ENCODE results near the gene SPATA33. TPM values are rescaled to one million over a fixed set of nuclear protein-coding genes. Genes with fewer than 3 reads are reported as not detected.

SPATA33 gene
- total RNA-seq, 1 experiment from 2014 or later = 17.4 TPM

DNA sequence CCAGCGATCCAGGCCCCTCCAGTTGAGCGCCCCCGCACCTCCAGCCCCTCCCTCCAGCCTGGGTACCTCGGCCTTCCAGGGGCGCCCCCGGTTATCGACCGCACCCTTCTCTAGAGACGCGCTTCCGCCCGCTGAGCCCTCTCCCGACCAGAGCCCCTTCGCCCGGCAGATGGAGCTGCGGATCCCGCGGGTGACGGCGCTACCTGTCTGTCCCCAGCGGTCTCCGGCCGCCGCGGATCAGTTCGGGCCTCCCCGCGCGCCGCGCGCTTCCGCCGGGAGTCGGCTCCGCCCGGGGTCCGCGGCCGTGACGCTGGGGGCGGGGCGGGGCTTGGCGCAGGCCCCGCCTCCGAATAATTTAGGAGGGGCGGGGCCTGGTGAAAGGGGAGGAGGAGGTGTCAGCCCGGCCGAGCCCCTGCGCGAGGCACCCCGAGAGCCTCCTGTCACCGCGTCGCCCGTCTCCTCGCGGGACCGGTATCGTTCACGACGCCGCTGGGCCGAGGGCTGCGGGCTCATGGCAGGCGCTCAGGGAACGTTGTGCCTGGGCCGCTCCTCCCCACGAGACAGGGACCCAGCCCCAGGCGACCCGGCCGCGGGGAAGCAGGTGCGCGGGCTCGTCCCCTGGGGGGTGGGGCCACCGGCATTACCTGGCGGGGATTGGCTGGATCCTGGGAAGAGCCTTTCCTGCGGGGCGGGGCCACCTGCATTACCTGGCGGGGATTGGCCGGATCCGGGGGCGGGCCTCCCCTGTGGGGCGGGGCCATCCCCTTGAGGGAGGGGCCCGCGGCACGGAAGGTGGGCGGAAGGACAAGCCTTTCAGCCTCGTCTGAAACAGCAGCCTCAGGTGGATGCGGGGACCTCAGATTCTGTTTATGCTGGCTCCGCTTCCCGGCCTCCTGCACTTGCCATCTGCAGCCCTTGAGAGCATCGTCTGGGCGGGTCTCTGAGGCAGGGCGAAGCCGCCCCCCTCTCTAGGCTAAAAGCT is 44.1 kb downstream of the SPATA33 start, which contains the start of gene SPATA2L:
TSS of gene SPATA2L (minus strand) at position 281 of the 982 bp plus-strand sequence. CDS start 473 bp downstream, outside the sequence.
- H2BK120ac ChIP-seq (ENCODE audit: low read depth, low read length, poor library complexity, severe bottlenecking) = no peak within 1 kb of the TSS
- H4K20me1 ChIP-seq (ENCODE audit: control insufficient read depth, insufficient read depth, insufficient read length) = no peaks in the 10 kb centered on the region
- H3K56ac ChIP-seq (ENCODE audit: insufficient read length, low read depth, low read length) = no peak within 1 kb of the TSS
- no peak within 1 kb of the TSS for H4K5ac ChIP-seq (ENCODE audit: insufficient read length, low read depth, low read length)
- peak; percentile 98 for DNase-seq
- Mint-ChIP-seq H3K27ac (peak within 1 kb of the TSS in 1 of 3 experiments; percentile 64; a peak in 1 of 7 replicates), H3K27me3 (ENCODE audit: low read depth) (peaks cover 27% of the 10 kb centered on the region), H3K36me3 (ENCODE audit: insufficient read depth in 1 of 3, low read depth in 3 of 3) (peaks cover 4 to 17% (median 10%) of the 10 kb centered on the region in 3 experiments; a peak in 6 of 7 replicates), H3K4me1 (peaks cover 13 to 14% of the 10 kb centered on the region in 2 experiments), H3K9me3 (no peaks in the 10 kb centered on the region), H3K4me3 (peak within 1 kb of the TSS; percentile 76 to 81)
- no peak within 1 kb of the TSS for H2BK12ac ChIP-seq (ENCODE audit: insufficient read length, low read depth, low read length)
- H2AFZ ChIP-seq (ENCODE audit: low read length) = no peak within 1 kb of the TSS
- H3K4me1 ChIP-seq (ENCODE audit: insufficient read depth, low read length) = no peaks in the 10 kb centered on the region
- H3K27ac ChIP-seq (ENCODE audit: insufficient read length, low read depth, low read length) = no peak within 1 kb of the TSS
- H4K8ac ChIP-seq (replicated peaks; ENCODE audit: insufficient read length, low read depth, low read length) = no peak within 1 kb of the TSS
- H3K27me3 ChIP-seq (ENCODE audit: insufficient read depth, low read length) = no peaks in the 10 kb centered on the region
- no peaks in the 10 kb centered on the region for H3K79me2 ChIP-seq (ENCODE audit: insufficient read depth, low read length)
- H4K91ac ChIP-seq (ENCODE audit: insufficient read length, low read depth, low read length) = no peak within 1 kb of the TSS
- no peak within 1 kb of the TSS for H3K23ac ChIP-seq (ENCODE audit: insufficient read length, low read depth, low read length)
- no peaks in the 10 kb centered on the region for H3K79me1 ChIP-seq (ENCODE audit: insufficient read depth, low read depth, low read length, poor library complexity, severe bottlenecking)
- H2BK20ac ChIP-seq (ENCODE audit: low read depth, low read length, poor library complexity, severe bottlenecking) = no peak within 1 kb of the TSS
- H3K9me3 ChIP-seq (ENCODE audit: control insufficient read depth, low read depth, low read length) = no peaks in the 10 kb centered on the region
- TF ChIP-seq CTCF (conservative IDR thresholded peaks at IDR 0.05) = peak; percentile 12; the same call in 1 of the 3 replicates
- peak within 1 kb of the TSS; percentile 42 for H3K4me2 ChIP-seq (ENCODE audit: insufficient read depth, insufficient read length, low read length)
- no peak within 1 kb of the TSS for H2BK15ac ChIP-seq (ENCODE audit: low read depth, low read length)
- H3K4ac ChIP-seq (ENCODE audit: low read depth, low read length) = no peak within 1 kb of the TSS; the same call in 1 of the 2 replicates
- no CpG with 5 or more reads among the region's 97 CpGs for WGBS (ENCODE audit: extremely low coverage, insufficient read length, low lambda C conversion rate)
- H2BK5ac ChIP-seq (ENCODE audit: insufficient read length, low read length) = no peak within 1 kb of the TSS
- H2AK5ac ChIP-seq (ENCODE audit: insufficient read length, low read length) = no peak within 1 kb of the TSS
- no peak within 1 kb of the TSS for H3K9ac ChIP-seq (ENCODE audit: extremely low read depth, insufficient read length, low read length)
- no peak within 1 kb of the TSS for H3T11ph ChIP-seq (ENCODE audit: low read length)
- H3K18ac ChIP-seq (ENCODE audit: insufficient read length, low read depth, low read length) = peak within 1 kb of the TSS; percentile 45
- H3K14ac ChIP-seq (ENCODE audit: insufficient read depth, low read length) = peak within 1 kb of the TSS; percentile 72
- peaks cover 11% of the 10 kb centered on the region for H3K23me2 ChIP-seq (ENCODE audit: insufficient read length, low read depth, low read length, poor library complexity, severe bottlenecking)
